ENCODE measurements around the gene FKBP1C.
"Not testable (repeated sequence)": the region's sequence is repeated elsewhere in the genome, so short reads cannot be mapped to it uniquely, and the experiment has no call there.

Gene FKBP1C

GRCh38 chr6:63211343-63211742, at the start of gene FKBP1C:
Gene FKBP1C, plus strand, starts transcription at chr6:63211469.
- not testable (repeated sequence) for H3K9me3 ChIP-seq (ENCODE audit: insufficient read depth, low read length); DNase-seq (ENCODE audit: low read depth, low spot score); H3K4me3 ChIP-seq (ENCODE audit: insufficient read length, low read depth); H3K36me3 ChIP-seq (ENCODE audit: insufficient read depth, insufficient read length, low read length); H3K27me3 ChIP-seq (ENCODE audit: insufficient read depth, insufficient read length); H3K9ac ChIP-seq (ENCODE audit: insufficient read length, low read depth); H3K4me1 ChIP-seq (ENCODE audit: insufficient read depth, insufficient read length)

DNA sequence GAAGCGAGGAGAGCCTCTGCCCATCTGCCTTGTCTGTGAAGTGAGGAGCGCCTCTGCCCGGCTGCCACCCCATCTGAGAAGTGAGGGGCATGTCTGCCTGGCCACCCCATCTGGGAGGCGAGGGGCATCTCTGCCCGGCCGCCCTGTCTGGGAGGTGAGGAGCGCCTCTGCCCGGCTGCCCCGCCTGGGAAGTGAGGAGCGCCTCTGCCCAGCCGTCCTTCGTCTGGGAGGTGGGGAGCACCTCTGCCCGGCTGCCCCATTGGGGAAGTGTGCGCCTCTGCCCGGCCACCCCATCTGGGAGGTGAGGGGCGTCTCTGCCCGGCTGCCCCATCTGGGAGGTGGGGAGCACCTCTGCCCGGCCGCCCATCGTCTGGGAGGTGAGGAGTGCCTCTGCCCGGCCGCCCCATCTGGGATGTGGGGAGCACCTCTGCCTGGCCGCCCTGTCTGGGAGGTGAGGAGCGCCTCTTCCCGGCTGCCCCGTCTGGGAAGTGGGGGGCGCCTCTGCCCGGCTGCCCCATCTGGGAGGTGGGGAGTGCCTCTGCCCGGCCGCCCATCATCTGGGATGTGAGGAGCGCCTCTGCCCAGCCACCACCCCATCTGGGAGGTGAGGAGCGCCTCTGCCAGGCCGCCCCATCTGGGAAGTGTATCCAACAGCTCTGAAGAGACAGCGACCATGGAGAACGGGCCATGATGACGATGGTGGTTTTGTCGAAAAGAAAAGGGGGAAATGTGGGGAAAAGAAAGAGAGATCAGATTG, 47.0 kb upstream of the FKBP1C start:
- not testable (repeated sequence) for DNase-seq (ENCODE audit: low read depth, low spot score); H3K9me3 ChIP-seq (ENCODE audit: insufficient read depth, low read length); H3K4me3 ChIP-seq (ENCODE audit: insufficient read length, low read depth); H3K27me3 ChIP-seq (ENCODE audit: insufficient read depth, insufficient read length); H3K9ac ChIP-seq (ENCODE audit: insufficient read length, low read depth); H3K4me1 ChIP-seq (ENCODE audit: insufficient read depth, insufficient read length); H3K36me3 ChIP-seq (ENCODE audit: insufficient read depth, insufficient read length, low read length)

DNA sequence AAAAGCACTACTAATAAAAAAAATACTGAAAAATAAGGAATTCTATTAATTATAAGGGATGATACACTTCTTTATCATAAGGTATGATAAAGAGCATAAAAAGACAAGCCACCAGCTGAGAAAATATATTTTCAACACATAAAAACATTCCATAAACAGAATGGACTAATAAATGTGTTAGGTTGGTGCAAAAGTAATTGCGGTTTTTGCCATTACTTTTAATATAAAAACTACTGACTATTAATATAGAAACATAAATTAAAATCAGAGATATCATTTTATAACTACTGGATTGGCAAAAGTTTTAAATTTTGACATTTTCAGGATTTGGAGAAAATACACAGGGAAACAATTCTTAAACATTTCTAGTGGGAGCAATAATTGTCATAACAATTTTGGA, 37.1 kb upstream of the FKBP1C start:
- Histone ChIP-seq H3K27me3 (ENCODE audit: insufficient read depth, insufficient read length) (no peaks in the 10 kb centered on the region), H3K9ac (ENCODE audit: insufficient read length, low read depth) (no peak overlapping the region), H3K36me3 (ENCODE audit: insufficient read depth, insufficient read length, low read length) (no peaks in the 10 kb centered on the region), H3K4me3 (ENCODE audit: insufficient read length, low read depth) (no peak overlapping the region), H3K4me1 (ENCODE audit: insufficient read depth, insufficient read length) (no peaks in the 10 kb centered on the region), H3K9me3 (ENCODE audit: insufficient read depth, low read length) (no peaks in the 10 kb centered on the region)
- no peak for DNase-seq (ENCODE audit: low read depth, low spot score)
- no peak for TF ChIP-seq ZNF274 (IDR thresholded peaks at IDR 0.05; ENCODE audit: low read depth, low read length)
- no peak for TF ChIP-seq SUZ12 (IDR thresholded peaks at IDR 0.05; ENCODE audit: extremely low read depth, insufficient read depth, insufficient read length)
- no peak for TF ChIP-seq YY1 (IDR thresholded peaks at IDR 0.05; ENCODE audit: insufficient read depth, insufficient read length)

DNA sequence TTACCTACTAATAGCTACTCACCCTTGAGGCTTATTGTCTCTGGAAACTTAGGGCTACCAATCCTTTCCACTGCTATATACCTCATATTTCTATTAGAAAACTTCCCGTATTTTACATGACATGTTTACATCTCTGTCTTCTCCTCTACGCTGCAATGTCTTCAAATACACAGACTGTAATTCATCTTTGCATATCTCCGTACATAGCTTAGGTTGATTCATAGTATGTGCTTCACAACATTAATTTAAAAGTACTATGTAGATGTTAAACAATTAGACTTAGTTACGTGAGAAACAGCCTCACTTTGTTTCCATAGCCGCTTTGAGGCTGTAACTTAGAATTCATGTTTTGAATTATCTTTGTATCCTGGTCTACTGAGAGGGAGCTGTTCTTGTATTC, 35.1 kb upstream of the FKBP1C start:
- Histone ChIP-seq H3K27me3 (ENCODE audit: insufficient read depth, insufficient read length) (no peaks in the 10 kb centered on the region), H3K9me3 (ENCODE audit: insufficient read depth, low read length) (no peaks in the 10 kb centered on the region), H3K4me1 (ENCODE audit: insufficient read depth, insufficient read length) (no peaks in the 10 kb centered on the region), H3K36me3 (ENCODE audit: insufficient read depth, insufficient read length, low read length) (no peaks in the 10 kb centered on the region), H3K4me3 (ENCODE audit: insufficient read length, low read depth) (no peak overlapping the region), H3K9ac (ENCODE audit: insufficient read length, low read depth) (no peak overlapping the region)
- TF ChIP-seq YY1 (IDR thresholded peaks at IDR 0.05; ENCODE audit: insufficient read depth, insufficient read length), result no peak
- no peak for TF ChIP-seq ZNF274 (IDR thresholded peaks at IDR 0.05; ENCODE audit: low read depth, low read length)
- no peak for TF ChIP-seq SUZ12 (IDR thresholded peaks at IDR 0.05; ENCODE audit: extremely low read depth, insufficient read depth, insufficient read length)
- no peak for DNase-seq (ENCODE audit: low read depth, low spot score)

- no peaks in the 10 kb centered on the region for H3K36me3 ChIP-seq (ENCODE audit: insufficient read depth, insufficient read length, low read length)
- TF ChIP-seq YY1 (IDR thresholded peaks at IDR 0.05; ENCODE audit: insufficient read depth, insufficient read length), result no peak
- no peak for TF ChIP-seq SUZ12 (IDR thresholded peaks at IDR 0.05; ENCODE audit: extremely low read depth, insufficient read depth, insufficient read length)
- no peak for TF ChIP-seq ZNF274 (IDR thresholded peaks at IDR 0.05; ENCODE audit: low read depth, low read length)
- no peaks in the 10 kb centered on the region for H3K4me1 ChIP-seq (ENCODE audit: insufficient read depth, insufficient read length)
Observed at GRCh38 chr6:63180367-63180766, 30.9 kb upstream of the FKBP1C start.

GRCh38 chr6:63186970-63187369, 24.3 kb upstream of the FKBP1C start:
- Histone ChIP-seq H3K36me3 (ENCODE audit: insufficient read depth, insufficient read length, low read length) (no peaks in the 10 kb centered on the region), H3K9me3 (ENCODE audit: insufficient read depth, low read length) (no peaks in the 10 kb centered on the region), H3K27me3 (ENCODE audit: insufficient read depth, insufficient read length) (no peaks in the 10 kb centered on the region), H3K4me1 (ENCODE audit: insufficient read depth, insufficient read length) (no peaks in the 10 kb centered on the region), H3K9ac (ENCODE audit: insufficient read length, low read depth) (no peak overlapping the region), H3K4me3 (ENCODE audit: insufficient read length, low read depth) (no peak overlapping the region)
- no peak for DNase-seq (ENCODE audit: low read depth, low spot score)
- TF ChIP-seq YY1 (IDR thresholded peaks at IDR 0.05; ENCODE audit: insufficient read depth, insufficient read length), result no peak

More at GRCh38 chr6:63180367-63180766, 30.9 kb upstream of the FKBP1C start:
- DNase-seq (ENCODE audit: low read depth, low spot score), result no peak
- H3K9ac ChIP-seq (ENCODE audit: insufficient read length, low read depth), result no peak overlapping the region
- H3K9me3 ChIP-seq (ENCODE audit: insufficient read depth, low read length), result no peaks in the 10 kb centered on the region
- H3K4me3 ChIP-seq (ENCODE audit: insufficient read length, low read depth), result no peak overlapping the region
- no peaks in the 10 kb centered on the region for H3K27me3 ChIP-seq (ENCODE audit: insufficient read depth, insufficient read length)

DNA sequence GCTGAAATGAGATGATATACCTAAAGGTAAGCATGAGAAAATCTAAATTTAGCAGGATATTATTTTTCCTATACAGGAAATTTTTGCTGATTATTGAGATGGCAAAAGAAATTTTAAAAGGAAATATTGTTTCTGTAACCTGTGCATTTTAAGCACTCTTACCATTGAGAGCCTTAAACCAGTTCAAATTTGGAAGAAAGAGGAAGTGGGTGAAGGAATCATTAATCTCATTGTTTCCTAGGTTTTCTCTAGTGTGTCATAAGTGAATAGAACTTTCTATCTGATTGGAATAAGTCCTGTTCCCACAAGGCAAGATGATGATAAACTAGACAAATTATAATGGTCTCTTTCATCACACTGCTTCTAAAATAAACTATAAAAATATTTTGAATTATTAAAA, 22.4 kb upstream of the FKBP1C start:
- DNase-seq (ENCODE audit: low read depth, low spot score), result no peak
- Histone ChIP-seq H3K9me3 (ENCODE audit: insufficient read depth, low read length) (no peaks in the 10 kb centered on the region), H3K9ac (ENCODE audit: insufficient read length, low read depth) (no peak overlapping the region), H3K4me3 (ENCODE audit: insufficient read length, low read depth) (no peak overlapping the region), H3K4me1 (ENCODE audit: insufficient read depth, insufficient read length) (no peaks in the 10 kb centered on the region), H3K27me3 (ENCODE audit: insufficient read depth, insufficient read length) (no peaks in the 10 kb centered on the region), H3K36me3 (ENCODE audit: insufficient read depth, insufficient read length, low read length) (no peaks in the 10 kb centered on the region)
- no peak for TF ChIP-seq YY1 (IDR thresholded peaks at IDR 0.05; ENCODE audit: insufficient read depth, insufficient read length)
- no peak for TF ChIP-seq SUZ12 (IDR thresholded peaks at IDR 0.05; ENCODE audit: extremely low read depth, insufficient read depth, insufficient read length)
- no peak for TF ChIP-seq ZNF274 (IDR thresholded peaks at IDR 0.05; ENCODE audit: low read depth, low read length)

DNA sequence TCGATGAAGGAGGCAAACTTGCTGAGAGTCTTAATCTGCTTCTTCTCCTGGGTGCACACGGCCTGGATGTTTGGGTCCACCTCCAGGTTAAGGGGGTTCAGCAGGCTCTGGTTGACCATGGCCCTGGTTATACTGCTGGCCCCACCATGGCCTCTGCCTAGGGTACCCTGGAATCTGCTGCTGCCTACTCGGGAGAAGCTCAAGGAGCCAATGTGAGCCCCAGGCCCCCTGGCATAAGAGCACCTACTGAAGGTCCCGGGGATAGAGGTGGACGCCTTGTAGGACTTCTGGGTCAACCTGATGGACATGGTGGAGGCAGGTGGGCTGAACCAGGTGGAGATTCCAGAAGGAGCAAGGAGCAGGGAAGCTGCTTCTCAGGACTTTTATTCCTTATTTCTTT, 17.9 kb upstream of the FKBP1C start:
- no peaks in the 10 kb centered on the region for H3K36me3 ChIP-seq (ENCODE audit: insufficient read depth, insufficient read length, low read length)
- TF ChIP-seq SUZ12 (IDR thresholded peaks at IDR 0.05; ENCODE audit: extremely low read depth, insufficient read depth, insufficient read length), result no peak
- TF ChIP-seq ZNF274 (IDR thresholded peaks at IDR 0.05; ENCODE audit: low read depth, low read length), result no peak
- TF ChIP-seq YY1 (IDR thresholded peaks at IDR 0.05; ENCODE audit: insufficient read depth, insufficient read length), result no peak

More for the DNA sequence above, 17.9 kb upstream of the FKBP1C start:
- no peaks in the 10 kb centered on the region for H3K4me1 ChIP-seq (ENCODE audit: insufficient read depth, insufficient read length)
- no peak overlapping the region for H3K9ac ChIP-seq (ENCODE audit: insufficient read length, low read depth)
- H3K9me3 ChIP-seq (ENCODE audit: insufficient read depth, low read length), result no peaks in the 10 kb centered on the region
- H3K4me3 ChIP-seq (ENCODE audit: insufficient read length, low read depth), result no peak overlapping the region
- no peak for DNase-seq (ENCODE audit: low read depth, low spot score)
- no peaks in the 10 kb centered on the region for H3K27me3 ChIP-seq (ENCODE audit: insufficient read depth, insufficient read length)

All from NT2/D1 (cell line).